K562 (cell line): Measurements from ENCODE around the gene GPR152. TPM values are rescaled to one million over a fixed set of nuclear protein-coding genes. Genes with fewer than 3 reads are reported as not detected.

Experiments
- ATAC-seq: fragments of 200-7000 bp; cut with Tn5 transposase; 3 replicates; pipeline ENCODE4 v1.9.1; 2020; ENCODE audit warnings: moderate library complexity
- BruUV-seq: library from RNA; stranded (reverse); fragments of 400-500 nt; replicated peaks from 2 replicates; lab custom pipeline; 2021; lab: Mats Ljungman, UMichigan
- CTCF ChIA-PET: fragments of 300-600 bp; formaldehyde crosslinking; extraction: SDS; loops from one replicate; lab custom pipeline; 2021; ENCODE audit warnings: low intra/inter-chr PET ratio; lab: Yijun Ruan, JAX
- POLR2A ChIA-PET: fragments of 300-600, 350-650 bp; sonication (Branson Sonifier 250); formaldehyde crosslinking; extraction: SDS; loops from one replicate; lab custom pipeline; 2021; ENCODE audit warnings: antibody characterized with exemption, inconsistent platforms; lab: Yijun Ruan, JAX
- DNase-seq, 4 experiments: peaks; one replicate each; pipeline versions ENCODE4 v3.0.0 to v3.0.0-alpha.2; 2011 to 2018; ENCODE audit warnings: low spot score in 3 of 4, mixed read lengths in 3 of 4; ENCODE audit errors: extremely low read depth in 1 of 4
- FAIRE-seq: peaks from 2 replicates; lab custom pipeline; 2011; peaks lifted over from hg19 to GRCh38; lab: Jason Lieb, UNC
- H2AFZ ChIP-seq: 2 replicates; pipeline ENCODE4 v1.6.0; 2011; ENCODE audit warnings: low read depth, low read length, control low read depth, inconsistent platforms
- H3K27ac ChIP-seq: fragments of 200-600 bp; 3 replicates; pipeline ENCODE4 v1.8.0; 2011; ENCODE audit warnings: low read depth, mild to moderate bottlenecking, control low read depth, inconsistent platforms, low read length, moderate library complexity, mixed read lengths; ENCODE audit errors: extremely low read depth
- H3K27me3 ChIP-seq, 2 experiments: fragments of 300-600 bp in 1 of 2; 2 replicates in 1 of 2; 3 replicates in 1 of 2; pipeline versions ENCODE4 v1.6.0 to v1.8.0; 2011; ENCODE audit warnings: inconsistent platforms in 2 of 2, low read length in 2 of 2, mild to moderate bottlenecking in 1 of 2, mixed read lengths in 1 of 2, moderate library complexity in 1 of 2; ENCODE audit not compliant: control insufficient read depth in 2 of 2, insufficient read depth in 2 of 2
- H3K36me3 ChIP-seq: fragments of 300-600 bp; 3 replicates; pipeline ENCODE4 v1.8.0; 2011; ENCODE audit warnings: mild to moderate bottlenecking, low read length, inconsistent platforms; ENCODE audit not compliant: control insufficient read depth, insufficient read depth
- H3K4me1 ChIP-seq, 2 experiments: fragments of 200-600 bp in 1 of 2; replicated peaks in 1 of 2; 2 replicates in 1 of 2; 3 replicates in 1 of 2; pipeline versions ENCODE4 v1.5.1 to v1.8.0; 2011; ENCODE audit warnings: inconsistent platforms in 2 of 2, low read length in 2 of 2, mild to moderate bottlenecking in 1 of 2, mixed read lengths in 1 of 2, moderate library complexity in 1 of 2; ENCODE audit not compliant: control insufficient read depth in 2 of 2, insufficient read depth in 2 of 2
- H3K4me2 ChIP-seq: 2 replicates; pipeline ENCODE4 v1.6.1; 2011; ENCODE audit warnings: low read length, control low read depth, inconsistent platforms, mixed read lengths; ENCODE audit not compliant: insufficient read depth
- H3K4me3 ChIP-seq: fragments of 200-600 bp; sonication (generic), shearing (Covaris generic); 2 replicates; pipeline ENCODE4 v1.5.1; 2016; ENCODE audit warnings: control low read depth, inconsistent platforms
- H3K79me2 ChIP-seq: fragments of 200-600 bp; 3 replicates; pipeline ENCODE4 v1.8.0; 2011; ENCODE audit warnings: low read length, inconsistent platforms; ENCODE audit not compliant: control insufficient read depth, insufficient read depth
- H3K9ac ChIP-seq, 2 experiments: 2 replicates each; pipeline versions ENCODE4 v1.6.0 to v1.6.1; 2011; ENCODE audit warnings: low read depth in 2 of 2, low read length in 2 of 2, control low read depth in 1 of 2, inconsistent platforms in 1 of 2, mild to moderate bottlenecking in 1 of 2, mixed read lengths in 1 of 2; ENCODE audit not compliant: insufficient read depth in 1 of 2
- H3K9me1 ChIP-seq: one replicate; pipeline ENCODE4 v1.6.0; 2011; ENCODE audit warnings: inconsistent platforms, mild to moderate bottlenecking, low read length, moderate library complexity; ENCODE audit not compliant: control insufficient read depth, insufficient read depth
- H3K9me3 ChIP-seq: replicated peaks from 2 replicates; pipeline ENCODE4 v1.5.1; 2011; ENCODE audit warnings: low read depth, low read length, inconsistent platforms; ENCODE audit not compliant: control insufficient read depth, insufficient read depth
- H4K20me1 ChIP-seq: replicated peaks from 2 replicates; pipeline ENCODE4 v1.6.1; 2011; ENCODE audit warnings: low read length, inconsistent platforms, mixed read lengths; ENCODE audit not compliant: control insufficient read depth, insufficient read depth
- AFF1 ChIP-seq, 2 experiments: fragments of 450-650 bp; IDR thresholded peaks; 2 replicates each; pipeline ENCODE4 v1.6.1; 2018; ENCODE audit warnings: mild to moderate bottlenecking in 2 of 2, low read depth in 1 of 2; ENCODE audit not compliant: partially characterized antibody in 2 of 2
- CBFA2T2 ChIP-seq: fragments of 450-650 bp; conservative IDR thresholded peaks from 2 replicates; pipeline ENCODE4 v1.6.1; 2017; ENCODE audit warnings: mild to moderate bottlenecking
- NR1H2 ChIP-seq: sonication (generic); formaldehyde crosslinking; IDR thresholded peaks from 2 replicates; pipeline ENCODE4 v1.4.0; 2020; ENCODE audit warnings: mild to moderate bottlenecking, missing genetic modification reagents
- SAFB ChIP-seq: fragments of 200-400 bp; formaldehyde crosslinking; IDR thresholded peaks from 2 replicates; pipeline ENCODE4 v1.6.1; 2017; ENCODE audit warnings: low read depth, low read length, borderline replicate concordance
- WGBS: fragments of 100-300 bp; shearing (Covaris generic); methylation state at CpG from one replicate; pipeline ENCODE4 v1.1.6; 2016; ENCODE audit warnings: low coverage, mixed read lengths; ENCODE audit not compliant: insufficient coverage; ENCODE audit errors: missing lambda C conversion rate; 5-methylcytosine and 5-hydroxymethylcytosine counted together
- in situ Hi-C: fragments of 300-500 bp; cut with MboI; formaldehyde crosslinking; loops from 4 replicates; pipeline ENCODE4 v1.15.0; 2018; ENCODE audit warnings: inconsistent platforms, mixed read lengths
- intact Hi-C: fragments of 100-400 bp; cut with micrococcal nuclease; formaldehyde crosslinking; loops from 2 replicates; pipeline ENCODE4 v1.14.2; 2022
- polyA plus RNA-seq, 8 experiments: library from polyadenylated mRNA; depleted of rRNA in 4 of 8; stranded (reverse) in 5 of 8; unstranded in 3 of 8; fragments of >200 nt; fragmentation: Nextera tagmentation in 2 of 8; fragmentation: Illumina TruSeq in 1 of 8; extraction: Ambion mirVana in 2 of 8; extraction: Trizol in 1 of 8; gene quantifications; 2 replicates each; pipeline versions ENCODE4 v1.2.1 to v1.2.3, GENCODE V29; 2011 to 2014; ENCODE audit warnings: inconsistent platforms in 1 of 8, missing spikeins in 1 of 8
- total RNA-seq, 7 experiments: library from RNA; depleted of rRNA in 6 of 7; stranded (reverse); fragments of >200 nt in 6 of 7; fragmentation: Illumina TruSeq in 2 of 7; extraction: Trizol in 2 of 7; gene quantifications; 2 replicates each; pipeline versions ENCODE4 v1.2.1 to v1.2.3, GENCODE V29; 2011 to 2021; ENCODE audit warnings: low replicate concordance in 1 of 7

GPR152 gene
- total and polyA plus RNA-seq, 9 of the 15 experiments (the other 6 are each of a cell fraction or from before 2014, with no cell fraction given): not detected

- intact Hi-C loops: loop anchor here (5.0 kb wide), 1 partner anchor 46 kb away; no protein-coding TSS in a partner anchor
- H3K79me2 ChIP-seq: peaks cover 12% of the 10 kb centered on the region
- H4K20me1 ChIP-seq: no peaks in the 10 kb centered on the region
- no peaks in the 10 kb centered on the region for H3K36me3 ChIP-seq
- BruUV-seq: no TSS peak
- DNase-seq (no peak), ATAC-seq (no peak), FAIRE-seq (no peak)
- in situ Hi-C loops: no loop called here
- peak overlapping the region; percentile 76 for H3K4me3 ChIP-seq
- peak overlapping the region; percentile 73 to 90 for H3K9ac ChIP-seq
- ChIA-PET CTCF (interaction anchor here (1.3 kb wide), 1 partner anchor 66 kb away, joined by 3 read pairs; no protein-coding TSS in a partner anchor), POLR2A (interaction anchor here (0.6 to 1.7 kb wide), 3 partner anchors 9 to 71 kb away, joined by 3 to 4 read pairs (median 3); partner anchors contain the start of gene AIP)
- no peaks in the 10 kb centered on the region for H3K9me1 ChIP-seq
- H3K9me3 ChIP-seq: no peaks in the 10 kb centered on the region
- peak overlapping the region; percentile 78; the same call in 1 of the 2 replicates for H2AFZ ChIP-seq
- TF ChIP-seq NR1H2 (CRISPR knock-in tag) (0 out of 2 replicates have a peak, but pooled peaks have one; percentile 18), CBFA2T2 (no peak), AFF1 (IDR thresholded peaks at IDR 0.05; ENCODE audit: low read depth in 1 of 2, partially characterized antibody in 2 of 2) (no peak), SAFB (no peak)
- TF ChIP-seq, all 486 proteins: peak for 1
- Histone ChIP-seq H3K4me2 (peak overlapping the region; percentile 83), H3K27ac (peak overlapping the region; percentile 69; the same call in 2 of the 3 replicates), H3K4me1 (peaks cover 16 to 48% of the 10 kb centered on the region in 2 experiments; a peak in 4 of 5 replicates), H3K27me3 (no peaks in the 10 kb centered on the region)
- WGBS: 0% methylated on average over 6 of the region's 6 CpGs
Measured at GRCh38 chr11:67468456-67468758, 15.9 kb upstream of the GPR152 start.
